H1 (cell line): Measurements from ENCODE around the gene THAP4. TPM values are rescaled to one million over a fixed set of nuclear protein-coding genes. Genes with fewer than 3 reads are reported as not detected.

ENCODE experiments used
- ATF3 ChIP-seq: IDR thresholded peaks from 2 replicates; pipeline ENCODE4 v1.6.1; 2011; ENCODE audit warnings: low read depth, mild to moderate bottlenecking, low read length; ENCODE audit not compliant: insufficient read depth
- BRCA1 ChIP-seq: IDR thresholded peaks from 2 replicates; pipeline ENCODE4 v1.6.1; 2012; ENCODE audit warnings: low read depth, low read length, improper control_type of control experiment
- E2F6 ChIP-seq: IDR thresholded peaks from 2 replicates; pipeline ENCODE4 v1.6.1; 2012; ENCODE audit warnings: inconsistent platforms
- EGR1 ChIP-seq: IDR thresholded peaks from 2 replicates; pipeline ENCODE4 v1.6.1; 2011; ENCODE audit warnings: low read depth, low read length, borderline replicate concordance
- EP300 ChIP-seq, 2 experiments: IDR thresholded peaks; 1 replicate in 1 of 2; 2 replicates in 1 of 2; pipeline ENCODE4 v1.6.1; 2011 to 2012; ENCODE audit warnings: low read depth in 2 of 2, low read length in 2 of 2, mild to moderate bottlenecking in 2 of 2, borderline replicate concordance in 1 of 2, inconsistent platforms in 1 of 2, moderate library complexity in 1 of 2
- FOSL1 ChIP-seq: IDR thresholded peaks from 2 replicates; pipeline ENCODE4 v1.6.1; 2011; ENCODE audit warnings: mild to moderate bottlenecking, low read depth, low read length, moderate library complexity; ENCODE audit not compliant: insufficient read depth
- GABPA ChIP-seq: IDR thresholded peaks from 2 replicates; pipeline ENCODE4 v1.6.1; 2011; ENCODE audit warnings: mild to moderate bottlenecking, low read length, moderate library complexity, borderline replicate concordance; ENCODE audit not compliant: insufficient read depth
- KDM1A ChIP-seq: fragments of 200-600, 300-600 bp; sonication (generic); IDR thresholded peaks from 2 replicates; pipeline ENCODE4 v1.7.1; 2016; ENCODE audit warnings: mild to moderate bottlenecking, low read length, borderline replicate concordance
- KDM4A ChIP-seq: IDR thresholded peaks from one replicate; pipeline ENCODE4 v1.7.1; 2012; ENCODE audit warnings: low read depth, mild to moderate bottlenecking, moderate library complexity, low read length, inconsistent platforms; ENCODE audit not compliant: severe bottlenecking
- NRF1 ChIP-seq: IDR thresholded peaks from 2 replicates; pipeline ENCODE4 v1.6.1; 2011; ENCODE audit warnings: mild to moderate bottlenecking, low read depth, low read length, improper control_type of control experiment
- POLR2A ChIP-seq, 2 experiments: IDR thresholded peaks; 1 replicate in 1 of 2; 2 replicates in 1 of 2; pipeline ENCODE4 v1.6.1; 2011; ENCODE audit warnings: low read depth in 2 of 2, low read length in 2 of 2, mild to moderate bottlenecking in 2 of 2; ENCODE audit errors: control extremely low read depth in 1 of 2
- POU5F1 ChIP-seq: IDR thresholded peaks from 2 replicates; pipeline ENCODE4 v1.6.1; 2011; ENCODE audit warnings: low read depth, mild to moderate bottlenecking, low read length, moderate library complexity
- RAD21 ChIP-seq, 2 experiments: IDR thresholded peaks in 1 of 2; conservative IDR thresholded peaks in 1 of 2; 2 replicates each; pipeline ENCODE4 v1.6.1; 2011; ENCODE audit warnings: low read depth in 2 of 2, low read length in 2 of 2, improper control_type of control experiment in 1 of 2, inconsistent platforms in 1 of 2, mild to moderate bottlenecking in 1 of 2, moderate library complexity in 1 of 2
- RNF2 ChIP-seq: fragments of 200-900, 300-1000 bp; sonication (generic); IDR thresholded peaks from 2 replicates; pipeline ENCODE4 v1.7.1; 2016; ENCODE audit warnings: borderline replicate concordance, low read depth, mild to moderate bottlenecking, antibody characterized with exemption, low read length; ENCODE audit not compliant: poor library complexity, severe bottlenecking; ENCODE audit errors: missing control alignments
- RXRA ChIP-seq: IDR thresholded peaks from 2 replicates; pipeline ENCODE4 v1.6.1; 2011; ENCODE audit warnings: low read depth, mild to moderate bottlenecking, low read length, moderate library complexity; ENCODE audit not compliant: insufficient read depth
- SP2 ChIP-seq: IDR thresholded peaks from 2 replicates; pipeline ENCODE4 v1.6.1; 2012; ENCODE audit warnings: mild to moderate bottlenecking, low read length, inconsistent platforms
- SP4 ChIP-seq: IDR thresholded peaks from 2 replicates; pipeline ENCODE4 v1.6.1; 2012; ENCODE audit warnings: low read length, inconsistent platforms
- USF2 ChIP-seq: IDR thresholded peaks from 2 replicates; pipeline ENCODE4 v1.6.1; 2011; ENCODE audit warnings: low read length, improper control_type of control experiment
- YY1 ChIP-seq: IDR thresholded peaks from 2 replicates; pipeline ENCODE4 v1.6.1; 2011; ENCODE audit warnings: low read depth, mild to moderate bottlenecking, low read length
- polyA plus RNA-seq, 7 experiments: library from polyadenylated mRNA; depleted of rRNA in 3 of 7; stranded (reverse) in 5 of 7; unstranded in 2 of 7; fragments of >200 nt in 5 of 7; fragments of 200-250 nt in 2 of 7; gene quantifications; 1 replicate in 5 of 7; 2 replicates in 1 of 7; 4 replicates in 1 of 7; pipeline versions ENCODE4 v1.2.1 to v1.2.3, GENCODE V29; 2011 to 2013; ENCODE audit warnings: missing spikeins in 2 of 7, mixed read lengths in 2 of 7
- total RNA-seq: library from RNA; stranded (reverse); fragmentation: NEBNext Ultra II Directional; extraction: Animal tissue kit (Norgen Biotek cat#: 25700); gene quantifications from 2 replicates; pipeline ENCODE4 v1.2.1, GENCODE V29; 2021

THAP4 gene
- total and polyA plus RNA-seq, 2 of the 8 experiments (the other 6 are each of a cell fraction or from before 2014, with no cell fraction given), result 78.9 to 83.6 TPM

DNA sequence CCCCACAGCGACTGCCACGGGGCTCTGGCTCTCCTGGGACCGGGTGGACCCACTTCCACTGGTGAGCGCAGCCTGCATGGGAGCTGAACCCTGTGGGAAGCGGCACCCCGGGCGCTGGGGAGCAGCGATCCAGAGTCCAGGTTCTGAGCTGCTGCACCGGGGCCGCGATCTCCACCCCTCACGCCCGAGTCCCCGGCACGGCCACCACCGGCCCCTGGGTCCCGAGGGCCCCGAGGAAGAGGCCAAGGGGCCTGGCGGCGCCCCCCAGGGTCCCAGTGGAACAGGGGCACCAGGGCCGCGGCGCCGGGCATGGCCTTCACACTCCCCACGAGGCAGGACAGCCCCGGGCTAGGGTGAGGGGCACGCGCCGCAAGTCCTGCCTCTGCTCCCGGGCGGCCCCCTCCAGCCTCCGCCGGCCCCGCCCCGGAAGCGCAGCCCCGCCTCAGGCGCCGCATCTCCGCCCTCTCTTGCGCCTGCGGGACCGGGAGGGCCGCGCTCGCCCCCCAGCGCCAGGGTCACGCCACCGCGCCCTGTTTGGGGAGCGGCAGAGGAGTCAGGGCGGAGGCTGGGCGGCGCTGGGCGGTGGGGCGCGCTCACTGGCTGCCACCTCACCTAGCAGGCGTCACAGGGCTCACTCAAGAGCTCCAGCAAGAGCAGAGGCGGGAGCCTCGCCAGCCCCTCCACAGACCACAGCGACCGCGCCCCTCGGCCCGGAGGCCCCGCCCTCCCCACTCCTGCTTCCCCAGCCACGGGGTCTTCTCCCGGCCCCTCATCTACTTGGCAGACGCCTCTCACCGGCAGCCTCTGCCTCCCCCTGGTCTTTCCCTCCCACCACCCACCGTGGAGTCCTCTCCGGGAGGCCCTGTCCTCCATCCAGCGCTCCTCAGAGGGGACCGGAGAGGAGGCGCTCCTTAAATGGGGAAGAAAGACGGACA, 26.8 kb downstream of the THAP4 start (continued):
- TF ChIP-seq SP4, result no peak
- TF ChIP-seq E2F6, result no peak
- TF ChIP-seq NRF1, result peak; percentile 18; the same call in 1 of the 2 replicates
- TF ChIP-seq RAD21 (IDR thresholded peaks at IDR 0.05 in 1 of 2, conservative IDR thresholded peaks at IDR 0.05 in 1 of 2; ENCODE audit: low read depth in 2 of 2, low read length in 2 of 2), result peak; percentile 57 to 72
- no peak for TF ChIP-seq KDM4A
- no peak for TF ChIP-seq BRCA1
- no peak for TF ChIP-seq RNF2
- no peak for TF ChIP-seq KDM1A
- TF ChIP-seq RXRA, result no peak
- no peak for TF ChIP-seq EGR1
- TF ChIP-seq POU5F1, result no peak
- no peak for TF ChIP-seq SP2
- no peak for TF ChIP-seq ATF3
- 0 out of 2 replicates have a peak, but pooled peaks have one; percentile 6 for TF ChIP-seq USF2
- TF ChIP-seq FOSL1, result no peak; the same call in 1 of the 2 replicates
- peak; percentile 31; the same call in 1 of the 2 replicates for TF ChIP-seq GABPA
- no peak for TF ChIP-seq YY1
- TF ChIP-seq EP300 (IDR thresholded peaks at IDR 0.05; ENCODE audit: borderline replicate concordance in 1 of 2, low read depth in 2 of 2, low read length in 2 of 2), result peak in 1 of 2 experiments; percentile 89; a peak in 1 of 3 replicates
- peak; percentile 43 to 62; a peak in 2 of 3 replicates for TF ChIP-seq POLR2A (IDR thresholded peaks at IDR 0.05; ENCODE audit: control extremely low read depth in 1 of 2, low read depth in 2 of 2, low read length in 2 of 2)
